Lower leg skin (tissue), 4 donors: ENCODE data around the gene METTL16. TPM values are rescaled to one million over a fixed set of nuclear protein-coding genes. Genes with fewer than 3 reads are reported as not detected.

Experiments used
- DNase-seq, 2 donors: peaks; one replicate each; pipeline ENCODE4 v3.0.0-alpha.2; 2019; ENCODE audit warnings: low spot score in 2 of 2
- H3K4me3 ChIP-seq: fragments of 200-600 bp; sonication (generic); 2 replicates; pipeline ENCODE4 v1.5.1; 2017; ENCODE audit warnings: mild to moderate bottlenecking, low read depth; ENCODE audit not compliant: poor library complexity, severe bottlenecking
- POLR2A ChIP-seq, 2 donors: fragments of 450-650 bp; IDR thresholded peaks; one replicate each; pipeline ENCODE4 v1.6.1; 2016 to 2017; ENCODE audit warnings: antibody characterized with exemption in 2 of 2, mild to moderate bottlenecking in 1 of 2, moderate library complexity in 1 of 2
- WGBS, 2 donors: methylation state at CpG; one replicate each; pipeline ENCODE4 v1.1.5; 2018; 5-methylcytosine and 5-hydroxymethylcytosine counted together
- intact Hi-C: fragments of 100-400 bp; cut with DNase I; formaldehyde crosslinking; loops from one replicate; pipeline ENCODE4 v1.15.0; 2023; ENCODE audit warnings: low total_unique reads
- total RNA-seq, 4 donors: library from RNA; depleted of rRNA; stranded (reverse); fragments of >200 nt; gene quantifications; one replicate each; pipeline ENCODE4 v1.1.0, GENCODE V29; 2016
- TF ChIP-seq, protein P1 (sequence below), 3 donors: fragments of 450-650 bp; IDR thresholded peaks; one replicate each; pipeline ENCODE4 v1.5.1; 2016; ENCODE audit warnings: antibody characterized with exemption in 3 of 3, mild to moderate bottlenecking in 3 of 3, moderate library complexity in 2 of 3

METTL16 gene
- total RNA-seq, 4 donors from 2014 or later: 17.7 to 47.4 (median 38.5) TPM

DNA sequence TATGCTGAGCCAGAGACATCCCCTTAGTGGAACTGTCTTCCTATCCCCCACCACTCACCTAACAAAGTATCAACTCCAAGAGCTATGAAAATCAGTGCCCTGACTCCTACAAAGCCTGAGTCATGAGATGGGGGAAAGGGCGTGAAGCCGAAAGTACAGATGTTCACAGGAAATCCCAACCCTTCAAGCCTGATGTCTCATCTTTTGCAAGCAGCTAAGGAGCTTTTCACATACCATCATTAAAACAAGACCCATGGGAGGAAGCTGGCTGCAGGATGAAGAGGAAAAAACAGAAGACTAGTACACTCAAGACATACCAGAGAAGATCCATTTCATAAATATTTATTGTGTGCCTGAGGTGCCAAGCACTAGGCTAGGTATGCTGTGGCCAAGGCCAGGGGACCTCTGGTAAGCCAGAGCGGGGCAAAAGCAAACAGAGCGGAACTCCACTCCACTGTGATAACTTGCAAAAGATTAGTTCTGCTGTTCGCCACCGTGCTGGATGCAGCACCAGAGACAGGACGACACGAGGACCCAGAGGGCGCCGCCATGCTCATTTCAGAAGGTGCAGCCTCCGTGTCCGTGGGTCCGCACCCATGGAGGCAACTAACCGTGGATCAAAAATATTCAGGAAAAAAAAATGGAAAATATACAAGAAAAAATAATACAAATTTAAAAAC lies 106.3 kb downstream of the METTL16 start:
- intact Hi-C loops: no loop called here
- TF ChIP-seq, protein P1, sequence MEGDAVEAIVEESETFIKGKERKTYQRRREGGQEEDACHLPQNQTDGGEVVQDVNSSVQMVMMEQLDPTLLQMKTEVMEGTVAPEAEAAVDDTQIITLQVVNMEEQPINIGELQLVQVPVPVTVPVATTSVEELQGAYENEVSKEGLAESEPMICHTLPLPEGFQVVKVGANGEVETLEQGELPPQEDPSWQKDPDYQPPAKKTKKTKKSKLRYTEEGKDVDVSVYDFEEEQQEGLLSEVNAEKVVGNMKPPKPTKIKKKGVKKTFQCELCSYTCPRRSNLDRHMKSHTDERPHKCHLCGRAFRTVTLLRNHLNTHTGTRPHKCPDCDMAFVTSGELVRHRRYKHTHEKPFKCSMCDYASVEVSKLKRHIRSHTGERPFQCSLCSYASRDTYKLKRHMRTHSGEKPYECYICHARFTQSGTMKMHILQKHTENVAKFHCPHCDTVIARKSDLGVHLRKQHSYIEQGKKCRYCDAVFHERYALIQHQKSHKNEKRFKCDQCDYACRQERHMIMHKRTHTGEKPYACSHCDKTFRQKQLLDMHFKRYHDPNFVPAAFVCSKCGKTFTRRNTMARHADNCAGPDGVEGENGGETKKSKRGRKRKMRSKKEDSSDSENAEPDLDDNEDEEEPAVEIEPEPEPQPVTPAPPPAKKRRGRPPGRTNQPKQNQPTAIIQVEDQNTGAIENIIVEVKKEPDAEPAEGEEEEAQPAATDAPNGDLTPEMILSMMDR (IDR thresholded peaks at IDR 0.05): no peak
- no peak for TF ChIP-seq POLR2A (IDR thresholded peaks at IDR 0.05)
- peak; percentile 58 to 88 for DNase-seq
- WGBS, 2 donors: 66 to 69% methylated on average over 14 of the region's 14 CpGs
- no peak overlapping the region for H3K4me3 ChIP-seq

DNA sequence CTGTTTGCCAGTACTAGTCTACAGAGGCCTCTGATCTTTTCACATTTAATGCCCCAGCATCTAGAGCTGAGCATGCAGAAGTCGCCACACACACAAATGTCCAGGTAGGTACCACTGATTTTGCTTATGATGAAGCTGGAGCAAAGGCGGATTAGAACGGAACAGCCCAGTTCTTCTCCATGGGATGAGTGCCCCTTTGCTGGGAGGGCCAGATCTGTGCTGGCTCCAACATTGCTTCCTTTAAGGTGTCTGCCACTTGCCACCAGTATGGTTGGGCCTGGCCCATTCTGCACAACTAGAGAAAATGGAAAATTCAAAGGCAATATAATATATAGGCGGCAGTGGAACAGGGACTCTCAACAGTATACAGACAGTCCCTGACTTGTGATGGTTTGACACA lies 108.6 kb downstream of the METTL16 start:
- no peak for TF ChIP-seq POLR2A (IDR thresholded peaks at IDR 0.05)
- TF ChIP-seq, protein P1 (IDR thresholded peaks at IDR 0.05): no peak
- 96 to 99% methylated on average over 4 of the region's 4 CpGs for WGBS, 2 donors
- no peak overlapping the region for H3K4me3 ChIP-seq
- no peak for DNase-seq
- intact Hi-C loops: no loop called here

DNA sequence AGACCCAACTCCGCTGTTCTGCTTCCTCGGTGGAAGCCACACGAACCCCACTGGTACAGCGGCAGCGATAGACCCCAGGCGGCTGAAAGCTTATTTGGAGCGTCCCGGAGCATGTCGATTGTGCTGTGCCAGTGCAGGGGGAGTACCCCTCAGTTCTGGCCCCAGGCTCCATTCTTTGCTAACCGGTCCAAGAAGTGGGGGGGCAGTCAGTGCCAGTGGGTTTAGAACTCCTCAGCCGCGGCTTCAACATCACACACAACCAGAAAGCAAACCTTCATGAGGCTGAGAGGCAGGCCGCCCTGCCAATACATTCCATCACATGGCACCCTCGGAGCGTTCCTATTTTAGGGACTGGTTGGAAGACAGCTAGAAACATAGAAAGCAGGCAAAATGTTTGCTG lies 109.1 kb downstream of the METTL16 start:
- no peak overlapping the region for H3K4me3 ChIP-seq
- WGBS, 2 donors: 16 to 25% methylated on average over 15 of the region's 15 CpGs
- TF ChIP-seq, protein P1 (IDR thresholded peaks at IDR 0.05): no peak
- no peak for TF ChIP-seq POLR2A (IDR thresholded peaks at IDR 0.05)
- peak in 1 of 2 donors; percentile 87 for DNase-seq
- intact Hi-C loops: no loop called here

DNA sequence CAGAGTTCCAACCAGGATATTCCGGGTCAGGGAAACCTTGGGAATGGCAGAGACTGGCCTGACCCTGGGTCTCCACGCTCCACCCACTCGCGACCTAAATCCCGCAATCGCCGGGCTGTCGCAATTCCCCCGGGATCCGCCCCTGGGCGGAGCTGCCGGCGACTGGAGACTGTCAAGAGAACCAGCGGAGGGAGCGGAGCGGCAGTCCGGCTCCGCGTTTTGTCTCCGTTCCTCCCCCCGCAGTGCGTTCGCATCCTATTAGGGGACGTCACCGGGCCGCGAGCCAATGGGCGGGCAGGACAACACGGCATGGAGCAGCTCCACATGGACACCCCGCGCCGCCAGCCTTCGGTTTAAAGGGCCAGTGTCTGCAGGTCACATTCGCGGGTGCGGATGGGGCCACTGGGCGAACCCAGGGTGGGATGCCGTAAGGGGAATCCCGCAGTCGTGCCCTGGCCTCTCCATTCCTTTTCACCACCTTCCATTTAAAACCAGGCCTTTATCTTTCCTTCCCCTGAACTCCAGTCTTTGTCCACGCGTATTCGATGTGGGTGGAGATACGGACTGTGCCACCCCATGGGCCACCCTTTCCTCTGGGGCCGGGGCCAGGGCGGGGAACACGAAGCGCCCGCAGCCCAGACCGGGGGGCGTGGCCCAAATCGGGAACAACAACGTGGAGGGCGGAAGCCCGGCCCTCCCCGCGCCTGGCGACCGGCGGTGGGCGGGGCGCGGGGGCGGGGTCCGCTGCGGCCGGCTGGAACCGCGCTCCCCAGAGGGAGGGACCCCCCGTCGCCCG lies 110.1 kb downstream of the METTL16 start:
- 0 to 1% methylated on average over 39 to 59 of the region's 72 CpGs for WGBS, 2 donors
- intact Hi-C loops: no loop called here
- TF ChIP-seq, protein P1 (IDR thresholded peaks at IDR 0.05): no peak
- TF ChIP-seq POLR2A (IDR thresholded peaks at IDR 0.05): no peak
- peak; percentile 100 for DNase-seq
- peak overlapping the region; percentile 13 for H3K4me3 ChIP-seq

DNA sequence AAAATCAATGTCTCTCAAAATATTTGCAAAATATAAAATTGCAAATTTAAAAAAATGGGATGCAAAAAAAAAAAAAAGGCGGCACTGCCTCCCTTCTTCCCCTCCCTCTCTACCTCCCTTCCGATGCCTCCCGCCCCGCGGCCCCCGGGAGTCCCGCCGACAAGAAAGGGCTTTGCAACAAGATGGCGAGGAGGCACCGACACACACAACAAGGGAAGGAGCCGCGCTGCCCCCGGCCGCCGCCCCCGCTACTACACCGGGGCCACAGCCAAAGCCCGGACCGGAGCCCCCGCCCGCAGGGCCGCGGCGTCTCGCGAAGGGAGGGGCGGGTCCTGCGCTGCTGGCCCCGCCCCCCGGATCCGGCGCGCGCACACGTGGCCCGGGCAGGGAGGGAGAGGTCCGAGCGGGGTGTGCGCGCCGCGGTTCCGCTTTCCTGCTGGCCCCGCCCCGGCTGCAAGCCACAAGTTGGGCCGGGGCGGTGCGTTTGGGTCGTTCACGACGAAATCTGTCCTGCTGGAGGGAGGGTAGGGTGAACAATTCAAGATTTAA lies 110.7 kb downstream of the METTL16 start, which contains the start of gene MNT:
MNT (minus strand) TSS at position 184 of the 549 bp plus-strand sequence. CDS start 348 bp downstream, outside the sequence.
- intact Hi-C loops: no loop called here
- DNase-seq: peak; percentile 91 to 99
- 0 to 1% methylated on average over 23 to 42 of the region's 51 CpGs for WGBS, 2 donors
- H3K4me3 ChIP-seq: peak within 1 kb of the TSS; percentile 94
- TF ChIP-seq, protein P1 (IDR thresholded peaks at IDR 0.05): no peak
- TF ChIP-seq POLR2A (IDR thresholded peaks at IDR 0.05): no peak
